Suprapubic skin (tissue), 3 donors: ENCODE data around the gene GRIA4.

ENCODE experiments used
- POLR2A ChIP-seq, 2 donors: fragments of 450-650 bp; IDR thresholded peaks; one replicate each; pipeline ENCODE4 v1.6.1; 2017; ENCODE audit warnings: antibody characterized with exemption in 2 of 2, mild to moderate bottlenecking in 2 of 2, moderate library complexity in 2 of 2
- TF ChIP-seq, protein P1 (sequence below), 2 donors: fragments of 200-600 bp in 1 of 2; fragments of 450-650 bp in 1 of 2; sonication (generic) in 1 of 2; IDR thresholded peaks; one replicate each; pipeline ENCODE4 v1.5.1; 2016 to 2019; ENCODE audit warnings: antibody characterized with exemption in 2 of 2, mild to moderate bottlenecking in 1 of 2, moderate library complexity in 1 of 2

DNA sequence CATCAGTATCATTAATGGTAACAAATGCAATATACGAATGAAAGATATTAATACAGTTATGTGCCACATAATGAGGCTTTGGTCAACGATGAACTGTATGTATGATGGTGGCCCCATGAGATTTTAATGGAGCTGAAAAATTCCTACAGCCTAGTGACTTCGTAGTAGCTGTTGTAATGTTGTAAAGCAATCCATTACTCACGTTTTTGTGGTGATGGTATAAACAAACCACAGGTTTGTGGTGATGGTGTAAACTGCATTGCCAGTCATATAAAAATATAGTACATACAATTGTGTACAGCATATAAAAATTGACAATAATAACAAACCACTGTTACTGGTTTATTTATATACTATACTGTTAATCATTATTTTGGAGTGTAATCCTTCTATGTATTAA, 27.4 kb upstream of the GRIA4 start:
- TF ChIP-seq, protein P1, sequence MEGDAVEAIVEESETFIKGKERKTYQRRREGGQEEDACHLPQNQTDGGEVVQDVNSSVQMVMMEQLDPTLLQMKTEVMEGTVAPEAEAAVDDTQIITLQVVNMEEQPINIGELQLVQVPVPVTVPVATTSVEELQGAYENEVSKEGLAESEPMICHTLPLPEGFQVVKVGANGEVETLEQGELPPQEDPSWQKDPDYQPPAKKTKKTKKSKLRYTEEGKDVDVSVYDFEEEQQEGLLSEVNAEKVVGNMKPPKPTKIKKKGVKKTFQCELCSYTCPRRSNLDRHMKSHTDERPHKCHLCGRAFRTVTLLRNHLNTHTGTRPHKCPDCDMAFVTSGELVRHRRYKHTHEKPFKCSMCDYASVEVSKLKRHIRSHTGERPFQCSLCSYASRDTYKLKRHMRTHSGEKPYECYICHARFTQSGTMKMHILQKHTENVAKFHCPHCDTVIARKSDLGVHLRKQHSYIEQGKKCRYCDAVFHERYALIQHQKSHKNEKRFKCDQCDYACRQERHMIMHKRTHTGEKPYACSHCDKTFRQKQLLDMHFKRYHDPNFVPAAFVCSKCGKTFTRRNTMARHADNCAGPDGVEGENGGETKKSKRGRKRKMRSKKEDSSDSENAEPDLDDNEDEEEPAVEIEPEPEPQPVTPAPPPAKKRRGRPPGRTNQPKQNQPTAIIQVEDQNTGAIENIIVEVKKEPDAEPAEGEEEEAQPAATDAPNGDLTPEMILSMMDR (IDR thresholded peaks at IDR 0.05) = no peak
- TF ChIP-seq POLR2A (IDR thresholded peaks at IDR 0.05) = no peak
